ENCODE data around the gene SARDH.
A peak's percentile ranks its signal among the peaks of the same experiment; 100 is the strongest.

Gene SARDH

GRCh38 chr9:133737774-133738639, at the start of gene SARDH:
TSS of gene SARDH (minus strand) at chr9:133738352. CDS start at chr9:133734173, 4,179 bp downstream.
- peak; percentile 98 for DNase-seq

GRCh38 chr9:133787754-133788025, 49.5 kb upstream of the SARDH start:
- DNase-seq = no peak

GRCh38 chr9:133786907-133787753, 49.0 kb upstream of the SARDH start:
- no peak for DNase-seq

- peak; percentile 23 for DNase-seq
These were observed 48.2 kb upstream of the SARDH start for GRCh38 chr9:133786371-133786753.

GRCh38 chr9:133785753-133786370, 47.7 kb upstream of the SARDH start:
- no peak for DNase-seq

- no peak for DNase-seq
These were observed 46.8 kb upstream of the SARDH start for GRCh38 chr9:133784731-133785561.

- no peak for DNase-seq
These were observed 45.2 kb upstream of the SARDH start for GRCh38 chr9:133783331-133783731.

GRCh38 chr9:133782157-133783130, 44.3 kb upstream of the SARDH start:
- peak; percentile 82 for DNase-seq

- no peak for DNase-seq
These were observed 43.6 kb upstream of the SARDH start for GRCh38 chr9:133781828-133782135.

GRCh38 chr9:133780962-133781827, 43.0 kb upstream of the SARDH start:
- DNase-seq = no peak

- DNase-seq = no peak
These were observed 42.3 kb upstream of the SARDH start for GRCh38 chr9:133780404-133780945.

GRCh38 chr9:133779516-133780403, 41.6 kb upstream of the SARDH start:
- no peak for DNase-seq

- DNase-seq = no peak
These were observed 40.9 kb upstream of the SARDH start for GRCh38 chr9:133779081-133779480.

- DNase-seq = no peak
These were observed 40.3 kb upstream of the SARDH start for GRCh38 chr9:133778336-133779013.

- no peak for DNase-seq
These were observed 39.7 kb upstream of the SARDH start for GRCh38 chr9:133777871-133778270.

GRCh38 chr9:133777068-133777791, 39.1 kb upstream of the SARDH start:
- no peak for DNase-seq

- no peak for DNase-seq
These were observed 38.1 kb upstream of the SARDH start for GRCh38 chr9:133775951-133776905.

Measured in RPMI8226 (cell line).